ENCODE results near the gene BORCS6. TPM values are rescaled to one million over a fixed set of nuclear protein-coding genes. Genes with fewer than 3 reads are reported as not detected.

The BORCS6 gene
- total RNA-seq, 1 donor from 2014 or later = 13.3 TPM

GRCh38 chr17:8142887-8143580 lies 46.9 kb downstream of the BORCS6 start:
- Histone ChIP-seq H3K27me3 (ENCODE audit: control insufficient read depth, insufficient read depth, low read length) (no peaks in the 10 kb centered on the region), H3K36me3 (ENCODE audit: control insufficient read depth, insufficient read depth, low read length) (peaks cover 16% of the 10 kb centered on the region), H3K4me3 (ENCODE audit: low read depth, low read length) (no peak overlapping the region)
- DNase-seq (ENCODE audit: low read depth) = no peak
- TF ChIP-seq CTCF (IDR thresholded peaks at IDR 0.05; ENCODE audit: insufficient read depth, low read length, poor library complexity, severe bottlenecking) = no peak

- H3K4me3 ChIP-seq (ENCODE audit: low read depth, low read length) = no peak overlapping the region
- no peaks in the 10 kb centered on the region for H3K27me3 ChIP-seq (ENCODE audit: control insufficient read depth, insufficient read depth, low read length)
- no peak for TF ChIP-seq CTCF (IDR thresholded peaks at IDR 0.05; ENCODE audit: insufficient read depth, low read length, poor library complexity, severe bottlenecking)
- peaks cover 16% of the 10 kb centered on the region for H3K36me3 ChIP-seq (ENCODE audit: control insufficient read depth, insufficient read depth, low read length)
- DNase-seq (ENCODE audit: low read depth) = no peak
These were observed 47.7 kb downstream of the BORCS6 start for GRCh38 chr17:8142158-8142886.

- TF ChIP-seq CTCF (IDR thresholded peaks at IDR 0.05; ENCODE audit: insufficient read depth, low read length, poor library complexity, severe bottlenecking) = no peak
- no peaks in the 10 kb centered on the region for H3K27me3 ChIP-seq (ENCODE audit: control insufficient read depth, insufficient read depth, low read length)
- peaks cover 16% of the 10 kb centered on the region for H3K36me3 ChIP-seq (ENCODE audit: control insufficient read depth, insufficient read depth, low read length)
- DNase-seq (ENCODE audit: low read depth) = no peak
- H3K4me3 ChIP-seq (ENCODE audit: low read depth, low read length) = no peak overlapping the region
These were observed 48.2 kb downstream of the BORCS6 start for GRCh38 chr17:8141741-8142140.

GRCh38 chr17:8141045-8141444 lies 48.9 kb downstream of the BORCS6 start:
- Histone ChIP-seq H3K36me3 (ENCODE audit: control insufficient read depth, insufficient read depth, low read length) (peaks cover 14% of the 10 kb centered on the region), H3K4me3 (ENCODE audit: low read depth, low read length) (no peak overlapping the region), H3K27me3 (ENCODE audit: control insufficient read depth, insufficient read depth, low read length) (no peaks in the 10 kb centered on the region)
- no peak for DNase-seq (ENCODE audit: low read depth)
- no peak for TF ChIP-seq CTCF (IDR thresholded peaks at IDR 0.05; ENCODE audit: insufficient read depth, low read length, poor library complexity, severe bottlenecking)

GRCh38 chr17:8140065-8141029 lies 49.6 kb downstream of the BORCS6 start:
- TF ChIP-seq CTCF (IDR thresholded peaks at IDR 0.05; ENCODE audit: insufficient read depth, low read length, poor library complexity, severe bottlenecking) = no peak
- Histone ChIP-seq H3K4me3 (ENCODE audit: low read depth, low read length) (no peak overlapping the region), H3K36me3 (ENCODE audit: control insufficient read depth, insufficient read depth, low read length) (peaks cover 14% of the 10 kb centered on the region), H3K27me3 (ENCODE audit: control insufficient read depth, insufficient read depth, low read length) (no peaks in the 10 kb centered on the region)
- no peak for DNase-seq (ENCODE audit: low read depth)

Data from kidney epithelial cell (primary cell).